GM12878 (cell line): ENCODE measurements around the gene NRN1L.

Source experiments
- ASH2L ChIP-seq: fragments of 300-600, 200-600 bp; sonication (generic); IDR thresholded peaks from 2 replicates; pipeline ENCODE4 v1.6.1; 2017; ENCODE audit warnings: low read depth, mild to moderate bottlenecking, borderline replicate concordance
- BRCA1 ChIP-seq: IDR thresholded peaks from 2 replicates; pipeline ENCODE4 v1.6.1; 2011; ENCODE audit warnings: low read depth, low read length, improper control_type of control experiment
- CTCF ChIP-seq, 3 experiments: IDR thresholded peaks in 2 of 3; conservative IDR thresholded peaks in 1 of 3; 2 replicates each; pipeline ENCODE4 v1.5.1; 2011; ENCODE audit warnings: low read depth in 3 of 3, low read length in 3 of 3, mild to moderate bottlenecking in 3 of 3, control low read depth in 2 of 3, moderate library complexity in 2 of 3, inconsistent platforms in 1 of 3, mixed read lengths in 1 of 3; ENCODE audit not compliant: control insufficient read depth in 2 of 3, insufficient read depth in 1 of 3; ENCODE audit errors: extremely low read depth in 1 of 3
- EP300 ChIP-seq, 2 experiments: fragments of 150-350 bp in 1 of 2; IDR thresholded peaks; 2 replicates each; pipeline ENCODE4 v1.6.1; 2011 to 2012; ENCODE audit warnings: low read depth in 2 of 2, low read length in 2 of 2, borderline replicate concordance in 1 of 2, improper control_type of control experiment in 1 of 2, inconsistent platforms in 1 of 2; ENCODE audit not compliant: control insufficient read depth in 1 of 2
- GABPA ChIP-seq: IDR thresholded peaks from 2 replicates; pipeline ENCODE4 v1.6.1; 2014; ENCODE audit warnings: antibody characterized with exemption, low read depth, mild to moderate bottlenecking, inconsistent platforms
- HDAC6 ChIP-seq: fragments of 200-600 bp; sonication (generic); IDR thresholded peaks from one replicate; pipeline ENCODE4 v1.8.0; 2017; ENCODE audit warnings: antibody characterized with exemption; ENCODE audit not compliant: unreplicated experiment
- JUNB ChIP-seq: IDR thresholded peaks from 2 replicates; pipeline ENCODE4 v1.6.1; 2016; ENCODE audit warnings: antibody characterized with exemption, mild to moderate bottlenecking
- JUND ChIP-seq: IDR thresholded peaks from 2 replicates; pipeline ENCODE4 v1.6.1; 2012; ENCODE audit warnings: low read depth, mild to moderate bottlenecking, low read length, improper control_type of control experiment, moderate library complexity
- SKIL ChIP-seq: fragments of 450-650 bp; IDR thresholded peaks from 2 replicates; pipeline ENCODE4 v1.6.1; 2017; ENCODE audit warnings: mild to moderate bottlenecking, low read depth, inconsistent platforms; ENCODE audit not compliant: poor library complexity, severe bottlenecking
- SREBF2 ChIP-seq: IDR thresholded peaks from 2 replicates; pipeline ENCODE4 v1.6.1; 2012; ENCODE audit warnings: mild to moderate bottlenecking, low read length
- ZNF24 ChIP-seq: fragments of 450-650 bp; IDR thresholded peaks from 2 replicates; pipeline ENCODE4 v1.6.1; 2017; ENCODE audit warnings: antibody characterized with exemption, mild to moderate bottlenecking
- ZNF592 ChIP-seq: fragments of 450-650 bp; IDR thresholded peaks from 2 replicates; pipeline ENCODE4 v1.6.1; 2017; ENCODE audit warnings: mild to moderate bottlenecking, moderate library complexity

DNA sequence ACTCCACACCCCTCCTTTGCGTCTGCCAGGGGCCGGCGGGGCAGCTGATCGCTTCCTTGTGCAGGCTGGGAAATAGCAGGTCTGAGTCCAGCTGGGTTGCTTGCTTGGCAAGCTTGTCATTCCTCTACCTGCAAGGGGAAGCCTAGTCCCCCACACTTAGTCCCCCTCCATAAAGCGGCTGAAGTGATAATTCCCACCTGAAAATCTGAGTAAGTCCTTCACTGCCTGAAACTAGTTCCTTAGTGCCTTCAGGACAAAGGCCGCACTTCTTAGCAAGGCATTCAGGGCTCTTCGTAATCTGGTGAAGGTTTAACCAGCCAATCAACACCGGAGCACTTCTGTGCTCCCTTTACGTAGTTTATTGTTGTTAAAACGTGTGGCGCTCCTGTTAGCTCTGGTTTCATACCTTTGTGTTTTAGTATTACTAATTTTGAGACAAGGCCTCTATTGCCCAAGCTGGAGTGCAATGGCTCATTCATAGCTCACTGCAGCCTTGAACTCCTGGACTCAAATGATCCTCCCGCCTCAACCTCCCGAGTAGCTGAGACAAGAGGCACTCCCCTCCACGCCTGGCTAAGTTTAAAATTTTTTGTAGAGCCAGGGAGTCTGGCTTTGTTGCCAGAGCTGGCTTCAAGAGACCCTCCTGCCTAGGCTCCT lies 9.2 kb downstream of the NRN1L start:
- TF ChIP-seq JUNB (no peak), CTCF (IDR thresholded peaks at IDR 0.05 in 2 of 3, conservative IDR thresholded peaks at IDR 0.05 in 1 of 3; ENCODE audit: control insufficient read depth in 2 of 3, extremely low read depth in 1 of 3, insufficient read depth in 1 of 3, low read depth in 3 of 3, low read length in 3 of 3) (no peak), GABPA (no peak), BRCA1 (no peak), HDAC6 (no peak), SKIL (no peak), JUND (no peak), ZNF24 (no peak), ZNF592 (no peak), SREBF2 (no peak), ASH2L (no peak), EP300 (IDR thresholded peaks at IDR 0.05; ENCODE audit: borderline replicate concordance in 1 of 2, control insufficient read depth in 1 of 2, low read depth in 2 of 2, low read length in 2 of 2) (no peak)
